ENCODE measurements around the gene COA6.
"Not testable (repeated sequence)": the region's sequence is repeated elsewhere in the genome, so short reads cannot be mapped to it uniquely, and the experiment has no call there.

Gene COA6

DNA sequence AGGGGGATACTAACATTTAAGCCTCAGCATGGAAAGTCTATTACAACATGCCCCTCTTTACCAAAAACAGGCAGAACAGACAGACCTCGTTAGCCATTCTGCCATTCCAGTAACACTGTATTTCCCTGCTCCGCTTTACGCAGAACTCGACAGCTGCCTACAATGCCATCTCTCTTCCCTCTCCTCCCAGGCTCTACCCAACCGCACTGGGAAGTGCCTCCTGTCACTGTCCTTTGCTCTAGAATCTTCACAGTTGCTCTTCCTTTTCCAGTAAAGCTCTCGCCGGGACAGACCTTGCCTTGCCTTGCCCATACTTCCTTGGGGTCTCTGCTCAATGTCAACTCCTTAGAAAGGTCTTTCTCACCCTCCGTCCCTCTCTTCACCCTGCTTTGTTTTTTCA lies 22.8 kb downstream of the COA6 start:
- no peak overlapping the region for H3K27ac ChIP-seq (ENCODE audit: low read depth, low read length, severe bottlenecking)
- WGBS, 2 experiments (ENCODE audit: insufficient coverage in 2 of 2) = 96 to 98% methylated on average over 8 of the region's 8 CpGs
- H3K9me3 ChIP-seq (ENCODE audit: control insufficient read depth, low read length) = no peaks in the 10 kb centered on the region
- H3K4me3 ChIP-seq (ENCODE audit: extremely low read depth, insufficient read depth, low read length, poor library complexity, severe bottlenecking) = no peak overlapping the region
- H3K36me3 ChIP-seq (ENCODE audit: control insufficient read depth, insufficient read depth, low read length) = peaks cover 7% of the 10 kb centered on the region
- H3K4me1 ChIP-seq (ENCODE audit: control insufficient read depth, insufficient read depth, low read length, poor library complexity, severe bottlenecking) = no peaks in the 10 kb centered on the region

DNA sequence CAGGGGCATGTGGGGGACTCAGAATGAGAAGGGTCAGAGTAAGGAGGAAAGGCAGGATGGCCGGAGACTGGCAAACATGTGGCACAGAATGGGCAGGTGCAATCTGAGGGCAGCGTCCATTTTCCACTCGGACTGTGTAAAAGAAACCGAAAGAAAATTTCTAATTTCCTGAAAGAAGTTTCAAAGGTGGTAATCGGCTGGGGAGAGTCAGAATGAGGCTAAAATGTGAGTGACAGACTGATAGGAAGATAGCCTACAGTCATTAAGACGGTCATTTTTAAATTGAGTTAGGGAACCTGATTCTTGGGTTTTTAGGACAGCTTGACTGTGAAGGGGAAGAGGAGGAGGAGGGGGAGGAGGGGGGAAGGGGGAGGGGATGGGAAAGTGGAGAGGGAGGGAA lies 23.6 kb downstream of the COA6 start:
- Histone ChIP-seq H3K36me3 (ENCODE audit: control insufficient read depth, insufficient read depth, low read length) (peaks cover 5% of the 10 kb centered on the region), H3K27ac (ENCODE audit: low read depth, low read length, severe bottlenecking) (no peak overlapping the region), H3K4me3 (ENCODE audit: extremely low read depth, insufficient read depth, low read length, poor library complexity, severe bottlenecking) (no peak overlapping the region), H3K4me1 (ENCODE audit: control insufficient read depth, insufficient read depth, low read length, poor library complexity, severe bottlenecking) (no peaks in the 10 kb centered on the region), H3K9me3 (ENCODE audit: control insufficient read depth, low read length) (no peaks in the 10 kb centered on the region)
- WGBS, 2 experiments (ENCODE audit: insufficient coverage in 2 of 2) = 98% methylated on average over 5 to 6 of the region's 6 CpGs

- WGBS, 2 experiments (ENCODE audit: insufficient coverage in 2 of 2) = 100% methylated on average over 2 of the region's 5 CpGs
- Histone ChIP-seq H3K9me3 (ENCODE audit: control insufficient read depth, low read length) (no peaks in the 10 kb centered on the region), H3K36me3 (ENCODE audit: control insufficient read depth, insufficient read depth, low read length) (peaks cover 5% of the 10 kb centered on the region)
Measured at GRCh38 chr1:234397732-234398131, 24.5 kb downstream of the COA6 start.

GRCh38 chr1:234398849-234399381 lies 25.7 kb downstream of the COA6 start:
- no peaks in the 10 kb centered on the region for H3K36me3 ChIP-seq (ENCODE audit: control insufficient read depth, insufficient read depth, low read length)
- 94 to 96% methylated on average over 3 to 5 of the region's 8 CpGs for WGBS, 2 experiments (ENCODE audit: insufficient coverage in 2 of 2)
- H3K4me1 ChIP-seq (ENCODE audit: control insufficient read depth, insufficient read depth, low read length, poor library complexity, severe bottlenecking) = no peaks in the 10 kb centered on the region
- no peak overlapping the region for H3K27ac ChIP-seq (ENCODE audit: low read depth, low read length, severe bottlenecking)
- H3K4me3 ChIP-seq (ENCODE audit: extremely low read depth, insufficient read depth, low read length, poor library complexity, severe bottlenecking) = no peak overlapping the region
- no peaks in the 10 kb centered on the region for H3K9me3 ChIP-seq (ENCODE audit: control insufficient read depth, low read length)

More at GRCh38 chr1:234397732-234398131, 24.5 kb downstream of the COA6 start:
- Histone ChIP-seq H3K4me1 (ENCODE audit: control insufficient read depth, insufficient read depth, low read length, poor library complexity, severe bottlenecking) (no peaks in the 10 kb centered on the region), H3K27ac (ENCODE audit: low read depth, low read length, severe bottlenecking) (no peak overlapping the region), H3K4me3 (ENCODE audit: extremely low read depth, insufficient read depth, low read length, poor library complexity, severe bottlenecking) (no peak overlapping the region)

DNA sequence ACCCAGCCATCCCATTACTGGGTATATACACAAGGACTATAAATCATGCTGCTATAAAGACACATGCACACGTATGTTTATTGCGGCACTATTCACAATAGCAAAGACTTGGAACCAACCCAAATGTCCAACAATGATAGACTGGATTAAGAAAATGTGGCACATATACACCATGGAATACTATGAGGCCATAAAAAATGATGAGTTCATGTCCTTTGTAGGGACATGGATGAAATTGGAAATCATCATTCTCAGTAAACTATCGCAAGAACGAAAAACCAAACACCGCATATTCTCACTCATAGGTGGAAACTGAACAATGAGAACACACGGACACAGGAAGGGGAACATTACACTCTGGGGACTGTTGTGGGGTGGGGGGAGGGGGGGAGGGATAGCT lies 26.3 kb downstream of the COA6 start:
- no CpG with 5 or more reads among the region's 6 CpGs for WGBS, 2 experiments (ENCODE audit: insufficient coverage in 2 of 2)
- not testable (repeated sequence) for H3K4me1 ChIP-seq (ENCODE audit: control insufficient read depth, insufficient read depth, low read length, poor library complexity, severe bottlenecking); H3K27ac ChIP-seq (ENCODE audit: low read depth, low read length, severe bottlenecking); H3K4me3 ChIP-seq (ENCODE audit: extremely low read depth, insufficient read depth, low read length, poor library complexity, severe bottlenecking); H3K36me3 ChIP-seq (ENCODE audit: control insufficient read depth, insufficient read depth, low read length); H3K9me3 ChIP-seq (ENCODE audit: control insufficient read depth, low read length)

DNA sequence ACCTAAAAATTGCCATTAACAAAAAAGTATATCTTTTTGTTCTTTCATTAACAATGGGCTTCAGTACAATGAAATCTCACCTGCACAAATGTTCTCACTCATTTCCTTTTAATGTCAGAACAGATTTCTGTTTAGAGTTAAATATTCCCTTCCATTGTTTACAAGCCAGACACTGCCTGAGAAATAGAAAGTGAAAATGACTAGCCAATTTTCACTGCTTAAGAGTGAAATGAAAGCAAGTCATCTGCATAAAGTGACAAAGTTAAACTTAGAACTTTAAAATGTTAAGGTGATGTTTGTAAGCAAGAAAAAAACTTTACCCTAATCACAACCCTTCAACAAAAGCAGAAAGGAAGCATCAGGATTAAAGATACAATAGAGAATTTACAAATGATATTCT lies 27.5 kb downstream of the COA6 start:
- Histone ChIP-seq H3K27ac (ENCODE audit: low read depth, low read length, severe bottlenecking) (no peak overlapping the region), H3K4me3 (ENCODE audit: extremely low read depth, insufficient read depth, low read length, poor library complexity, severe bottlenecking) (no peak overlapping the region), H3K9me3 (ENCODE audit: control insufficient read depth, low read length) (no peaks in the 10 kb centered on the region), H3K4me1 (ENCODE audit: control insufficient read depth, insufficient read depth, low read length, poor library complexity, severe bottlenecking) (no peaks in the 10 kb centered on the region), H3K36me3 (ENCODE audit: control insufficient read depth, insufficient read depth, low read length) (no peaks in the 10 kb centered on the region)

DNA sequence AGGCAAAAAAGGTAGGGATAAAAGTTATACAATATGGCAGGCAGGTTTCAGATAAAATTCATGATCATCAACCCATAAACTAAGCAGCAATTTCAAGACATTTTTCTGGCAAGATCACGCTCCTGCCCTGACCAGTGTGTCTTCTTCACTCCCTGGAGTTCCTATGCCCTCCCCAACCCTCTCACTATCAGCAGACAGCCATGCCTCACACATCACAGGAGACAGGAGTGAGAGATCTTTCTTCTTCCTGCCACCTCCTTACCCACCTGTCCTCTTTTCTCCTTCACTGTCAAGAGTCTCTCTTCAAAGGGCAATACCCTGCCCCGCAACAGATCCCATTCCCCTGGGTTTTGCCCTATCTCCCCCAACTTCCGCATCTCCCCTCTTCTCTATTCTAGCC lies 28.4 kb downstream of the COA6 start:
- 91 to 98% methylated on average over 3 of the region's 3 CpGs for WGBS, 2 experiments (ENCODE audit: insufficient coverage in 2 of 2)
- Histone ChIP-seq H3K27ac (ENCODE audit: low read depth, low read length, severe bottlenecking) (no peak overlapping the region), H3K9me3 (ENCODE audit: control insufficient read depth, low read length) (no peaks in the 10 kb centered on the region), H3K4me3 (ENCODE audit: extremely low read depth, insufficient read depth, low read length, poor library complexity, severe bottlenecking) (no peak overlapping the region), H3K4me1 (ENCODE audit: control insufficient read depth, insufficient read depth, low read length, poor library complexity, severe bottlenecking) (no peaks in the 10 kb centered on the region), H3K36me3 (ENCODE audit: control insufficient read depth, insufficient read depth, low read length) (no peaks in the 10 kb centered on the region)

DNA sequence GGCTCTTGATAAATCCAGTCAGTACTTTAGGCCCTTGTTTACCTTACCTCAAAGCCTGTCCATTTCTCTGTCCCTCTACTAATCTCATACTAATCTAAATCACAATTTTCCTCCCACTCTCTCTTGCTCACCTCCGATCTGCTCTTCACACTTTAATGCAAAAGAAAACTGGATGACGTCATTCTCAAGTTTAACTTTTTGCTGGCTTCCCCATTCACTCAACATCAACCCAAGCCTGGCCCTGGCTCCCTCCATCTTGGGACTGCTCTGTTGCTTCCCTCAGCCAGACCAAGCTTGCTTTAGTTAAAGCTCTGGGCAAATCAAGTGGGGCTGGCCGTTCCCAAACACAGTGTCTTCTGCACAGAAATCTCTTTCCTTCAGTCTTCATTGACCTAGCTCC lies 29.7 kb downstream of the COA6 start:
- Histone ChIP-seq H3K27ac (ENCODE audit: low read depth, low read length, severe bottlenecking) (no peak overlapping the region), H3K4me3 (ENCODE audit: extremely low read depth, insufficient read depth, low read length, poor library complexity, severe bottlenecking) (no peak overlapping the region)

DNA sequence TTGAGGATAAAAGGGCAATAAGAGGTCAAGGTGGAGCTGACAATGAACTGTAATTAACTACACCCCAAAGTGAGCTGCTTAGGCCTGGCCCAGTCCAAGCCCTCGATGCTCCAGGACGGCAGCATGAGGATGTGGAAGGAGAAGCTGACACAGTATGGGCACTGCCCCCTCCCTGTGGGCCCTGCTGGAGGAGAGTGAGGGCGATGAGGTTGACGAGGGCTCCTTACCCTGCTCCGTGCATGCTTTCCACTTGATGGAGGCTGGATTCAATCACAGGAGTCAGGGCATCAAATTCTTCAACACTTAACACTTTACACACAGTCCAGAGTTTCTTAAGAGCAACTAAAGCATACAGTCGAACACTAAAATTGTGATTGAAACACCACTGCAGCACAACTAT lies 32.4 kb downstream of the COA6 start:
- no peaks in the 10 kb centered on the region for H3K9me3 ChIP-seq (ENCODE audit: control insufficient read depth, low read length)
- 91 to 92% methylated on average over 2 to 4 of the region's 6 CpGs for WGBS, 2 experiments (ENCODE audit: insufficient coverage in 2 of 2)
- no peak overlapping the region for H3K27ac ChIP-seq (ENCODE audit: low read depth, low read length, severe bottlenecking)
- no peak overlapping the region for H3K4me3 ChIP-seq (ENCODE audit: extremely low read depth, insufficient read depth, low read length, poor library complexity, severe bottlenecking)
- no peaks in the 10 kb centered on the region for H3K36me3 ChIP-seq (ENCODE audit: control insufficient read depth, insufficient read depth, low read length)
- no peaks in the 10 kb centered on the region for H3K4me1 ChIP-seq (ENCODE audit: control insufficient read depth, insufficient read depth, low read length, poor library complexity, severe bottlenecking)

More for the DNA sequence above, 29.7 kb downstream of the COA6 start:
- H3K9me3 ChIP-seq (ENCODE audit: control insufficient read depth, low read length) = no peaks in the 10 kb centered on the region
- H3K4me1 ChIP-seq (ENCODE audit: control insufficient read depth, insufficient read depth, low read length, poor library complexity, severe bottlenecking) = no peaks in the 10 kb centered on the region
- 89 to 91% methylated on average over 3 of the region's 3 CpGs for WGBS, 2 experiments (ENCODE audit: insufficient coverage in 2 of 2)
- no peaks in the 10 kb centered on the region for H3K36me3 ChIP-seq (ENCODE audit: control insufficient read depth, insufficient read depth, low read length)

DNA sequence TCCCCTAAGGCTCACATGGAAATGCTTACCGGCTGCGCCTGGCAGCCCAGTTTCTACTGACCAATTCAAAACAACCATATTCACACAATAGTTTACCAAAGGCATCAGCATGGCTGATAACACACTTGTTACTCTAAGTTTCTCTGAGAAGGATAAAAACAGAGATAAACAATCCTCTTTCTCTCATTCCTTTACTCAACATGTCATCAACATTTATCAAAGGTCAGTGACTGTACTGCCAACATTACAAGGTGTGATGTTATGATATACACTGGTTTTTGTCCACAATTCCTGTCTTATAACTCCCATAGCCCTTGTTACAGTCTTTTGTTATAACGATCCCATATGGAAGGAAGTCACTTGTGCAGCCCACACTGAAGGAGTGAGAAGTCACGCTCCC lies 33.6 kb downstream of the COA6 start:
- no peaks in the 10 kb centered on the region for H3K36me3 ChIP-seq (ENCODE audit: control insufficient read depth, insufficient read depth, low read length)
- H3K27ac ChIP-seq (ENCODE audit: low read depth, low read length, severe bottlenecking) = no peak overlapping the region
- H3K4me3 ChIP-seq (ENCODE audit: extremely low read depth, insufficient read depth, low read length, poor library complexity, severe bottlenecking) = no peak overlapping the region
- WGBS, 2 experiments (ENCODE audit: insufficient coverage in 2 of 2) = 100% methylated on average over 2 of the region's 4 CpGs
- H3K9me3 ChIP-seq (ENCODE audit: control insufficient read depth, low read length) = no peaks in the 10 kb centered on the region
- H3K4me1 ChIP-seq (ENCODE audit: control insufficient read depth, insufficient read depth, low read length, poor library complexity, severe bottlenecking) = no peaks in the 10 kb centered on the region

- WGBS, 2 experiments (ENCODE audit: insufficient coverage in 2 of 2) = 86 to 97% methylated on average over 3 to 6 of the region's 9 CpGs
- no peaks in the 10 kb centered on the region for H3K4me1 ChIP-seq (ENCODE audit: control insufficient read depth, insufficient read depth, low read length, poor library complexity, severe bottlenecking)
- no peaks in the 10 kb centered on the region for H3K36me3 ChIP-seq (ENCODE audit: control insufficient read depth, insufficient read depth, low read length)
- H3K9me3 ChIP-seq (ENCODE audit: control insufficient read depth, low read length) = no peaks in the 10 kb centered on the region
- no peak overlapping the region for H3K4me3 ChIP-seq (ENCODE audit: extremely low read depth, insufficient read depth, low read length, poor library complexity, severe bottlenecking)
- no peak overlapping the region for H3K27ac ChIP-seq (ENCODE audit: low read depth, low read length, severe bottlenecking)
Measured at GRCh38 chr1:234408757-234409156, 35.5 kb downstream of the COA6 start.
